Cerebellar nuclear complex (tissue), 1 donor: ENCODE data around the gene PEX13.
"Not testable (repeated sequence)": the region's sequence is repeated elsewhere in the genome, so short reads cannot be mapped to it uniquely, and the experiment has no call there.

Experiments
- DNase-seq, 2 experiments: peaks; one replicate each; lab custom pipeline; 2025; lab: John Stamatoyannopoulos, UW

Gene PEX13

DNA sequence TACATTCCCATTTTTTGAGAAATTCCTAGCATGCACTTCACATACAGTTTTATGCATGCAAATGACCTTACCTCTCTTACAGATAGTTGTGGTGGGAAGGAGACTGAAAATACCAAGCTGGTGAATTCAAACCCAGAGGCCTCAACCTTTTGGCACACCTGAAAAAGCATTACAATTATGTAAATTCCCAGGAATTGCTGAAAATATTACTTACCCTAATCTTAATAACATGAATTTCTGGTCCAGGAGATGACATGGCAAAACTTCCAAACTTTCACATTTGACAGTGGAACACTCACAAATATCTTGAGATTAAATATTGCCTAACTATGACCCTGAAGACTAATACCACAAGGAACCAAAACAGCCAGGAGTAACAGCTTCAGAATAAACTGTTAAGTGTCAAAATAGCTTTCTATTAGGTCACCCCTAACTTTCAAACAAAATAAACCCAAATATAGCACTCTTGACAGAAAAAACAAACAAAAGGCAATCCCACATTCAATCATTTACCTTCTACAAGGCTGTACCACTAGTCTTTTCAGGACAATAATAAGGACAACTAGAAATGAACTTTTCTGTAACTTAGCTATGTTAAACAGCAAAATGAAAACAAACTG lies 10.9 kb upstream of the PEX13 start:
- no peak for DNase-seq

DNA sequence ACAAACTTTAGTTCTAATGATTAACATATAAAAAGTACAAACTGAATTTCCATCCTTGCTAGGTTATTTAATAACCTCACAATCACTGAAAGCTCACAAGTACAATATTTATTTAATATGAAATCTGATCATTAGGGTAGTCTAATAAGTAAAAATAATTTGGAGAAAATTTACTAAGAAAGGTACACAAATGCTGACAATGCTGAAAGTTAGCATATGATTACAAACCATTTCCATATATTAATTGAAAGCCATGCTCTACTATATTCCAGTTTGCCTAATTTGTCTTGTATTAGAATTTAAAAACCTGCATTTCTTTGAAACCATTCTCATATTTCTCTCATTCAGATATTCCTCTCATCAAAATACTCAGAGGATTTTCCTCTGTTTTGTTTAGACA lies 8.2 kb upstream of the PEX13 start:
- DNase-seq: no peak

DNA sequence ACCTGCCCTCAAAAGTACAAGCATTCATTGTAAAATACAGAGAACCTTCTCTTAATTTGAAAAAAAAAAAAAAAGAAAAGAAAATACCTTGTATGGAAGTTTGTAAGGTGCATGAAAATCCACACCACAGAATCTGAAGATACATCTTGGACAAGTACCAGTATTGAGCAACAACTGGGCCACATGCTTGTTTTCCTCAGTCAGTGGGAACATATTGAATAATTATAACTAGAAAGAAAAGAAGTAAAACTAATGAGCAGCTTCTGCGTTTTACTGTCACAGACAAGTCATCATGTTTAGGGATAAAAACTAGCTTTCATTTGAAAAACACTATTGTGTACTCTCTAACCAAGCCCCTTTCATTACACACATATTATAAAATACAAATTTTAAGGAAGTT lies 5.8 kb upstream of the PEX13 start:
- no peak for DNase-seq

DNA sequence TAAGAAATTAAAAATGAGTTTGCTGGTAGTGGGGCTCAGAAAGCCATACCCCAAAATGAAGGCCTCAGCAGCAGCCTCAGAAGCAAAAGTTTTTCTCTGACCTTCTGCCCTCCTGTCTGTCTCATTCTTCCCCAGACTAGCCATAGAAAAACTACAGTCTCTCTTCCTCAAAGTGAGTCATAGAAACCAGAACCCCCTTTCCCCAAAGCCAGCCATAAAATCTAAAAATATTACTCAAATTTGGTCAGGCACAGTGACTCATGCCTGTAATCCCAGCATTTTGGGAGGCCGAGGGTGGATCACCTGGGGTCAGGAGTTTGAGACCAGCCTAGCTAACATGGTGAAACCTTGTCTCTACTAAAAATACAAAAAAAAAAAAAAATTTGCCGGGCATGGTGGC lies 5.2 kb upstream of the PEX13 start:
- not testable (repeated sequence) for DNase-seq

DNA sequence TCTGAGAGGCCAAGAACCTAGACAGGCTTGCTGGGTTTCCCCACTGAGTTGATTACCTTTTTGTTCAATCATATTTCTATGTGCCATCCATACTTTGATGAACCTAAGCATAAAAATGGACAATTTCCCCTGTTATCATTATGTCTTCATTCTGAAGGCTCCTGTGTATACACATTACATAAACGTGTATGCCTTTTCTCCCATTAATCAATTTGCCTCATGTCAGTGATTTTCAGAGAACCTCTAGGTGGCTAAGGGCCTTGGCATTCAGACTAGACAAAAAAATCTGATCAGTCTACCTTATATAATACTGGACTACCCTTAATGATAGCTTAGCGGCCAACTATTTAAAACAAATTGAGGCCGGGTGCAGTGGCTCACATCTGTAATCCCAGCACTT lies 4.1 kb upstream of the PEX13 start:
- DNase-seq: no peak

DNA sequence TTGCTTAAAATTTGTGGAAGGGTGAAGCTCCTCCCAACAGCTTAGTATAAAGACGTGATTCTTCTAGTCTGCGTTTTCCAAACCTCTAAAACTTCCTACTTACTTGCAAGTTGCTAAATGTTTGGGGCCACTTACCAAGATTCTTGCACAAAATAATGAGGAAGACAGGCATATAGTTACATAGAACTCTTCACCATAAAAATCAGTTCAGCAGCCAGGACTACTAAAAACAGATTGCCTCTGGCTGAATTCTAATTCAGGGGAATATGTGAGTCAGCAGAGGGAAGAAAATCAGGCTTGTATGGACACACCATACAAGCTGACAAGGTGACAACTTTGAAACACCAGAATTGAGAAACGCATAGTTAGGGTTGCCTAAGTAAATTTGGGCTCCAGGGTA lies 2.8 kb upstream of the PEX13 start:
- no peak for DNase-seq

DNA sequence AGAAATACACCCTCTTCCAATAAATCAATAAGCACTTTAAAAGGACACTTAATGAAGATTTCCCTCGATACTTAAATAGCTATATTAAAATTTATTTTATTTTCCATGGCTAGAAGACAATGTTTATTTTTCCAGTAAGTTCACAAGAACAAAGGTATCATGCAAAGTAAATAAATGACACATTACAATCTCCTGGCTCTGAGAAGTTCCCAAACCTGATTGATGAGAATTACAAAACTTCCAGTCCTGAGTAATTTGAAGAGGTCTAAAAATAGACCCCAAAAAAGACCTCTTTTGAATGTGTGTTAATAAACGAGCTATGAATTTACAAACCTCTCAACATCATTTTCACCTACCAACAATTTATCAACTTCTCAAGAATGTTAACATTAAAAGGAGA lies 1.5 kb upstream of the PEX13 start:
- no peak for DNase-seq

DNA sequence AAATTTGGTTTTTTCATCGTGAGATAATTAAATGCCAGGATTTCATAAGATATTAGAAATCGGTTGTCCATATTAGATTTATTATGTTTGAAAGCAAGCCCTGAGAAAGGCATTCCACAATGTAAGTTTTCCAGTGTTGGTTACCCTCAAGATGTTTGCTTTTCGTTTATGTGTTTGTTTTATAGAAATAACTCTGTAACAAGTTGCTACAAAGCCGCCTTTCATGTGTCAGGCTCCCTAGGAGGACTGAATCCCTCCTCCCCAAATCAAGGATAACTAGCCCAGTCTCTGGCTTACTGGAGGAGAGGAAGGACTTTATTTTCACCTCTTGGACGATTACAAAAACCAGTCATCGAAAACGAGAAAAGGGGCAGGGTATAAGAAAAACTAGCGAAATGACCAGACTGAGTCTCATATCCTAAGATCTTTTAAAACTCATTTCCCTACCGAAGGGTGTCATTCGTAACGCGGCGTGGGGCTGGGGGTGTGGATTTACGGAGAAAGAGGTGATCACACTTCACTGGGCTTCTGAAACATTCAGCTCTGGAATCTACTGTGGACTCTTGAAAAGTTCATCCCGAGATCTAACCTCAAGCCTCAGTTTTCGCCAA lies 1.0 kb upstream of the PEX13 start:
- DNase-seq: no peak

DNA sequence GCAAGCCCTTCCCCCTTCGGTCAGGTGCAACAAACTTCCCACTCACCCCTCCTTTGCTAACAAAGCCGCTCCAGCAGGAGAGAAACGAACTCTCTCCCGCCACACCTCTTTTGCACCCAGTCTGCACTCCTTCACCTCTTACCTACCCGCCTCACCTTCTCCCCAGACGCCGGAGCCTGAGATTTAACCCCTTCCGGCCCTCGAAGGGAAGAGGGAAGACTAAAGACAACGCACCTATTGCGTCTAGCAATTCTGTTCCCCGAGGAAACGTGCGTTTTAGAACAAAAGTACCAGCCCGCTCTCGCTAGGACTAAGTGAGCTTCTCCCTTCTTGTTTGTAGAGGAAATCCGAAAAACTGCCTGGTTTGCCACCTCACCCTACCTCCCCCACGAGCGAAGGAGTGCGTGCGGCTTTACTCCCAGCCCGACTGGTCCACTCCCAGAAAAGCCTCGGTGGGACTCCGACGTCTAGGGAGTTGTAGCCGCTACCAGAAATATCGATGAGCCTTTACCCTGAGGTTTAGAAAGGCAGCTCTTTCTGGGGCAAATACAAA lies 441 bp upstream of the PEX13 start:
- DNase-seq: peak in 1 of 2 experiments; percentile 77

DNA sequence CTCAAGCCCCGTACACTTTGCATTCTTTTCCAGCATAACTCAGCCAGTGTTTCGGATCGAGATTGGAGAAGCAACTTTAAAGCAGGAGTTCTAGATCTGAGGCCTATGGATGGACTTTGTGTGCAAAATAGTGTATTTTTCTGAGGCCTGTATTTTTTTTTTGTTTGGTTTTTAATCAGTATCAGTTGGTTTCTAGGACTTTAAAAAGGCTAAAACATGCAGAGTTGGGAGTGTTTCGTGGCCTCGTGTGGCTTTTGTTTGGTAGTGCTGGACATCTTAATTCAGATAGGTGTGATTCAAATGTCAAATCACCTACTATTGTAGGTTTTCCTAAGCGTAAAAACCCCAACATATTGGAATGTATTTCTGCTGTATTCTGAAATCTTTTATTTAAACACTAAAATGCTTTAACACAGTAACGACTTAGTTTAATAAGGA lies 817 bp downstream of the PEX13 start:
- no peak for DNase-seq

DNA sequence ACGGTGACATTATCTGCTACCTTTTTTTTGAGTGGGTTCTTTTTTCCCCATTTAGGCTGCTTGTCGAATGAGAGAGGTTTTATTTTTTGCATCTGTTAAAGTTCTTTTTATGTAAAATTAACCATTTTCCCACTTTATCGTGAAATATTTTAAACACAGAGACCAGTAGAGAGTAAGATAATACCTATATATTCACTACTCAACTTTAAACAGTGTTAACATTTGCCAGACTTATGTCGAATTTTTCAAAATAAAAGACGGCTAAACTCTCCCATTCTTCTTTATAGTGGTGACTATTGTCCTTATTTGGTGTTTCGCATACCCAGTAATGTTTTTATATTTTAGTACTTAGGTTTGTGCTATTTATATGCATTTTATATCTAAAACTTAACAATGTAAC lies 1.3 kb downstream of the PEX13 start:
- no peak for DNase-seq

DNA sequence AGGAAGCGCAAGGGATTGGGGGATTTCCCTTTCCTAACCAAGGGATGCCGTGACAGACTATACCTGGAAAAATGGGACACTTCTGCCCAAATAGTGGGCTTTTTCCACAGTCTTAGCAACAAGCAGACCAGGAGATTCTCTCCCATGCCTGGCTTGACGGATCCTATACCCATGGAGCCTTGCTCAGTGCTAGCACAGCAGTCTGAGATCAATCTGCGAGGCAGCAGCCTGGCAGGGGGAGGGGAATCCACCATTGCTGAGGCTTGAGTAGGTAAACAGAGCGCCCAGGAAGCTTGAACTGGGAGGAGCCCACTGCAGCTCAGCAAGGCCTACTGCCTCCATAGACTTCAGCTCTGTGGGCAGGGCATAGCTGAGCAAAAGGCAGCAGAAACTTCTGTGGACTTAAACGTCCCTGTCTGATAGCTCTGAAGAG lies 3.7 kb downstream of the PEX13 start:
- no peak for DNase-seq

DNA sequence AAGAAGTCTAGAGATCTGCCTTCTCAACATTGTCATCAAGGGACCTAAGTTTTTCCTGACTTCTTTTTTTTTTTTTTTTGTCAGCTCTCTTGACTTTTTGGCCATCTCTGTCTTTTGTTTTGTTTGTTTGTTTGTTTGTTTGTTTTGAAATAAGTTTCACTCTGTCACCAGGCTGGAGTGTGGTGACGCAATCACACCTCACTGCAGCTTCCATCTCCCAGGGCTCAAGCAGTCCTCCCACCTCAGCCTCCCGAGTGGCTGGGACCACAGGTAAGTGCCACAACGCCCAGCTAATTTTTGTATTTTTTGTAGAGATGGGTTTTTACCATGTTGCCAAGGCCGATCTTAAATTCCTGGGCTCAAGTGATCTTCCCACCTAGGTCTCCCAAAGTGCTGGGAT lies 6.2 kb downstream of the PEX13 start:
- DNase-seq: no peak

DNA sequence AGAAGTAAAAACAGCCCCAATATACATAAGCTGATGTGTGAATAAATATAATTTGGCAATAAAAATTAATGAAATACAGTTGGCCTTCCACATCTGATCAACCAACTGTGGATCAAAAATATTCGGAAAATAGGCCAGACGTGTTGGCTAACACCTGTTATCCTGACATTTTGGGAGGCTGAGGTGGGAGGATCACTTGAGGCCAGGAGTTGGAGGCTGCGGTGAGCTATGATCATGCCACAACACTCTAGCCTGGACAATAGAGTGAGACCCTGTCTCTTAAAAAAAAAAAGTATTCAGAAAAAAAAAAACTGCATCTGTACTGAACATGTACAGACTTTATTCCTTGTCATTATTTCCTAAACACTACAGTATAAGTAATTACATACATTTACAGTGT lies 12.0 kb downstream of the PEX13 start:
- no peak for DNase-seq

DNA sequence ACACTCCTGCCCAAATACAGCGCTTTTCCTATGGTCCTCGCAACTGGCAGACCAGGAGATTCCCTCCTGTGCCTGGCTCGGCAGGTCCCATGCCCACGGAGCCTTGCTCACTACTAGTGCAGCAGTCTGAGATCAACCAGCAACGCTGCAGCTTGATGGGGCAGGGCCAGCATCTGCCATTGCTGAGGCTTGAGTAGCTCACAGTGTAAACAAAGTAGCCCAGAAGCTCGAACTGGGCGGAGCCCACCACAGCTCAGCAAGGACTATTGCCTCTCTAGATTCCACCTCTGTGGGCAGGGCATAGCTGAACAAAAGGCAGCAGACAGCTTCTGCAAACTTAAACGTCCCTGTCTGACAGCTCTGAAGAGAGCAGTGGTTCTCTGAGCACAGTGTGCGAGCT lies 17.1 kb downstream of the PEX13 start:
- DNase-seq: not testable (repeated sequence)

DNA sequence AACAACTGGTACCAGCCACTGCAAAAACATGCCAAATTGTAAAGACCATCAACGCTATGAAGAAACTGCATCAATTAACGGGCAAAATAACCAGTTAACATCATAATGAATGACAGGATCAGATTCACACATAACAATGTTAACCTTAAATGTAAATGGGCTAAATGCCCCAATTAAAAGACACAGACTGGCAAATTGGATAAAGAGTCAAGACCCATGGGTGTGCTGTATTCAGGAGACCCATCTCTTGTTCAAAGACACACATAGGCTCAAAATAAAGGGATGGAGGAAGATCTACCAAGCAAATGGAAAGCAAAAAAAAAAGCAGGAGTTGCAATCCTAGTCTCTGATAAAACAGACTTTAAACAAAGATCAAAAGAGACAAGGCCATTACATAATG lies 19.1 kb downstream of the PEX13 start:
- DNase-seq: not testable (repeated sequence)

DNA sequence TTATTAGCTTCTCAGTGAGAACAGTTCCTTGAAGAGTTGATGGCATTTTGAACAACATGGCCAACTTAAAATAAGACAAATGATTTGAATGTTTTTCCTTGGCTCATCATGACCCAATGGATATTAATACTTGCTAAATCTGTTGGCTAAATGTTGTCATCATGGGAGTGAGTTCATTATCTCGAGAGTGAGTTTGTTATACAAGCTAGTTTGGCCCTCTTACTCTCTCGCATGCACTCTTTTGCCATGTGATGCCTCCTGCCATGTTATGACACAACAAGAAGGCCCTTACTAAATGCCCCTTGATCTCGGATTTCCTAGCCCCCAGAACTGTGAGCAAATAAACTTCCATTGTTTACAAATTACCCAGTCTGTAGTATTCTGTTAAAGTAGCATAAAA lies 25.3 kb downstream of the PEX13 start:
- DNase-seq: no peak

DNA sequence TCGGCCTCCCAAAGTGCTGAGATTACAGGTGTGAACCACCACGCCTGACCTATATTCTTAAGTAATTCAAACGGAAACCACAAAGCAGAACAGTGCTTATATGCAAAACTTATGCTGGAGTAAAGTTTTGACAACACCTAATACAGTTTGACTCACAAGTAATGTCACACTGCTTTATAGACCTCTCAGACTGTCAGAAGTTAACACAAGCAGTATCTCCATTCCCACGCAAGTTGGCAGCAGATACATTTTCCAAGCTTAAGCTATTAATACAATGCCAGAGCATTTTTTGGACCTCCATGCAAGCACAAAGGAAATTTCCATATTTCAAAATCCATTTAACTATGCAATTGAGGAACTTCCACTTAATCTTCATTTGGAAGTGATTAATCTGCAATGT lies 27.1 kb downstream of the PEX13 start:
- DNase-seq: no peak

DNA sequence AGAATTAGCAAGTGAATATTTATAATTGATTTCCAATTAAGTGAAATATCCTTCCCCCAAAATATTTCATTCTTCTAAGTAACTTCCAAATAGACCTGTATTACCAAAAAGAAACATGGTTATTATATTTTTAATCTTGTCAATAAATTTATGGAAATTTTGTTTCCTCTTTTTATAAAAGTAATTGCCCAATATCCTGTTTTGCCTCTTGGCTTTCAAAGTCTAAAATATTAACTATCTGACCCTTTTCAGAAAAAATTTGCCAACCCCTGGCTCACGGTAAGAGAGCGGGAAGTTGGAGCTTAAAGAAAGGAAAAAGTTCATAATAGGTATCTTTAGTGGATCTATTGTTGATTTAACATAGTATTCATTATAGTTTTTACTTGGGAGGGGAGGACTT lies 27.7 kb downstream of the PEX13 start:
- no peak for DNase-seq

DNA sequence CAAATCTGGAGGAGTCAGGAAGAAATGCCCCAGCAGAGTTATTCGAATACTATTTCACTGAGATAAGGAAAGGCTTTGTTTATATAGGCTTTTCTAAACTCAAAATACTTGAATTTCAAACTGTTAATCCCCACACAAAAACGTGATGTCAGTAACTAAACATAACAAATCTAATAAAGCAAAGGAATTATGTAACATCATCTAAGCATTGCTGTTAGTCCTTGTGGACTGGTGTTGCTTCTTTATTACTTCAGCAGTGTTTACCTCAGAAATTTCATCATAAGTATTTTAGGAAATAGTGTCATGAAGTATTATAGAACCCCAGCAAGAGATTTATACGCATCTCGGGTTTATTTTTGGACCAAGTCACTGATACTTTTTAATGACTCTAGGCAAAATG lies 28.5 kb downstream of the PEX13 start:
- no peak for DNase-seq

DNA sequence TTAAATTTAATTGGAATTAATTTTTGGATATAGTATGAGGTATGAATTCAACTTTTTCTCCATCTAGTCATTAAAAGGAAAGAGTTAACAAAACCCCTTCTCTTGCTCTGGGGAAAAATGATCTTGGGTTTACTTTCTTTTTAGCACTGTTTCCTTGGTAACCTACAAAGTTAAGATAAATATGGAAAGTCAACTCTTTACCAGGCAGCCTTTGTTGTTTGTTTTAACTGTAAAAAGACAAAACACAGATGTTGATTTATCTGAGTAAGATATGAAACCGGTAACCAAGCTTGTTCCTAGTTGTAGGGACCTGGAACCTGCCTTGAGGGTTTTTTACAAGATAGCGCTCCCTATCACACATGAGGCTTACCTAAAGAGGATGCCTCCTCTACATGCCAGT lies 38.0 kb downstream of the PEX13 start:
- no peak for DNase-seq

DNA sequence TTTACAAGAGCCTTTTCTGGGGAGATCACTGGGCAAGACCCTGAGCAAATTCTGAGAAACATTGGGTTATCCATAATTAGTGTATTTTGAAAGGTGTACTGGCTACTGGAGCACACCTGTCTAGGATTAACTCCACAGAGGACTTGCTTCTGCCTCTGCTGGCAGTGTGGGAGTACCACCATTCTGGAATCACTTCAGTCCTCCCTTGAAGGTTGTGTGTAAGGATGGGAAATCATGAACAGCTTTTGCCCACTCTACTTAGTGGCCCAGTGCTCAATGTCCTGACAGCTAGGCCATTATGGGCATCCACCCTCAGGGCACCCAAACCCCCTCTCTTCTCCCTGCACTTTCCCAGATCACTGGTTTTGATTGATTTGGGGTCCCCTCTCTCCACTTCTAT lies 40.0 kb downstream of the PEX13 start:
- no peak for DNase-seq

DNA sequence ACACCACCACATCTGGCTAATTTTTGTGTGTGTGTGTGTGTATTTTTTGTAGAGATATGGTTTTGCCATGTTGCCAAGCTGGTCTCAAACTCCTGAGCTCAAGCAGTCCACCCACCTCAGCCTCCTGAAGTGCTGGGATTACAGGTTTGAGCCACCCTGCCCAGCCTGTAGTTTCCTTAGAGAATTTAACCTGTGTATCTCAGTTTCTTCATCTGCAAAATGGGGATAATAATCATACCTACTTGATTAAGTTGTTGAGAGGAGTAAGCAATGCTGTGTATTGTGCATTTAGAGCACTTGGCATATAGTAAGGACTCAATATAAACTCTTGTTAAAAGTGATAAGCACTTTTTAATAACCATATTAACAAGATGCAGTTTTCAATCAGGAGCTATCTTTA lies 41.9 kb downstream of the PEX13 start:
- DNase-seq: no peak
